MM.1S (cell line): Measurements from ENCODE around the gene SGK1.

ENCODE experiments used
- CTCF ChIP-seq: fragments of 300-600 bp; sonication (generic); IDR thresholded peaks from 2 replicates; pipeline ENCODE4 v1.5.1; 2016; ENCODE audit warnings: antibody characterized with exemption, low read length, mixed read lengths
- EZH2 ChIP-seq: fragments of 300-600 bp; sonication (generic); optimal IDR thresholded peaks from 2 replicates; pipeline ENCODE3; 2017; ENCODE audit warnings: low read depth, mild to moderate bottlenecking, antibody characterized with exemption, low read length, mixed read lengths

GRCh38 chr6:134361011-134361410 is 43.1 kb upstream of the SGK1 start:
- no peak for TF ChIP-seq CTCF
- TF ChIP-seq EZH2, result no peak
